ENCODE measurements around the gene PCDHGB4.
"Not testable (repeated sequence)": the region's sequence is repeated elsewhere in the genome, so short reads cannot be mapped to it uniquely, and the experiment has no call there.

Gene PCDHGB4

GRCh38 chr5:141402553-141403243, 15.2 kb downstream of the PCDHGB4 start, which contains the start of gene PCDHGA9:
TSS of gene PCDHGA9 (plus strand) at chr5:141402778. CDS start at chr5:141402953, 175 bp downstream.
- no peak for DNase-seq

DNA sequence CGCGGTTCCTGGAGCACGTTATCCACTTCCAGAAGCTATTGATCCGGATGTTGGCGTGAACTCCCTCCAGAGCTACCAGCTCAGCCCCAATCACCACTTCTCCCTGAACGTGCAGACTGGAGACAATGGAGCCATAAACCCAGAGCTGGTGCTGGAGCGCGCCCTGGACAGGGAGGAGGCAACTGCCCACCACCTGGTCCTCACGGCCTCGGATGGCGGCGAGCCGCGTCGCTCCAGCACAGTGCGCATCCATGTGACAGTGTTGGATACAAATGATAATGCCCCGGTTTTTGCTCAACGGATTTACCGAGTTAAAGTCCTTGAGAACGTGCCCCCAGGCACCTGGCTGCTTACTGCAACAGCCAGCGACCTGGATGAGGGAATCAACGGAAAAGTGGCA, 15.9 kb downstream of the PCDHGB4 start:
- DNase-seq: no peak

DNA sequence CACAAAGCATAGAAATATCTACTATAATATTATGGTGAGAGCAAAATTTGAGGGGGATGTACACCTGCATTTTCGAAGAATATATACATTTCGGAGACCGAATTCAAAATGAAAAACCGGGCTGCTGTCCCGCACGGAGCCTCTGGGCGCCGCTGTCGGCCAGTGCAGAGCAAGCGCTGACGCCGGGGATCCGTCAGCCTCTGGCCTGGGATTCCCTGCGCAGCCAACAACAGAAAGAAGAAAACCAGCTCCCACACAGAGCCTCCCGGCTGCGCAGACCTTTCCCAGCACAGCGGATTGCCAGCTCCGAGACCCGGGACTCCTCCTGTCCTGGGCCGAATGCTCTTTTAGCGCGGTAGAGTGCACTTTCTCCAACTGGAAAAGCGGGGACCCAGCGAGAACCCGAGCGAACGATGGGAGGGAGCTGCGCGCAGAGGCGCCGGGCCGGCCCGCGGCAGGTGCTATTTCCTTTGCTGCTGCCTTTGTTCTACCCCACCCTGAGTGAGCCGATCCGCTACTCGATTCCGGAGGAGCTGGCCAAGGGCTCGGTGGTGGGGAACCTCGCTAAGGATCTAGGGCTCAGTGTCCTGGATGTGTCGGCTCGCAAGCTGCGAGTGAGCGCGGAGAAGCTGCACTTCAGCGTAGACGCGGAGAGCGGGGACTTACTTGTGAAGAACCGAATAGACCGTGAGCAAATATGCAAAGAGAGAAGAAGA, 20.4 kb downstream of the PCDHGB4 start, which contains the start of gene PCDHGB6:
TSS of gene PCDHGB6 (plus strand) at position 232 of the 716 bp plus-strand sequence. CDS start at position 414, 182 bp downstream.
- DNase-seq: not testable (repeated sequence)

GRCh38 chr5:141409598-141410306, 22.3 kb downstream of the PCDHGB4 start:
- no peak for DNase-seq

- DNase-seq: no peak
These were observed 24.1 kb downstream of the PCDHGB4 start for GRCh38 chr5:141411575-141411974.

- DNase-seq: no peak
These were observed 25.5 kb downstream of the PCDHGB4 start, which contains the start of gene PCDHGA10 for GRCh38 chr5:141412854-141413539. TSS of gene PCDHGA10 (plus strand) at chr5:141412987. CDS start at chr5:141413176, 189 bp downstream.

GRCh38 chr5:141413540-141414069, 26.1 kb downstream of the PCDHGB4 start:
- no peak for DNase-seq

- not testable (repeated sequence) for DNase-seq
These were observed 27.2 kb downstream of the PCDHGB4 start for GRCh38 chr5:141414548-141415274.

DNA sequence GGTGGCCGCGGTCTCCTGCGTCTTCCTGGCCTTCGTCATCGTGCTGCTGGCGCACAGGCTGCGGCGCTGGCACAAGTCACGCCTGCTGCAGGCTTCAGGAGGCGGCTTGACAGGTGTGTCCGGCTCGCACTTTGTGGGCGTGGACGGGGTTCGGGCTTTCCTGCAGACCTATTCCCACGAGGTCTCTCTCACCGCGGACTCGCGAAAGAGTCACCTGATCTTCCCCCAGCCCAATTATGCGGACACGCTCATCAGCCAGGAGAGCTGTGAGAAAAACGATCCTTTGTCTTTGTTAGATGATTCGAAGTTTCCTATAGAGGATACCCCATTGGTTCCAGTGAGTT, 27.7 kb downstream of the PCDHGB4 start:
- not testable (repeated sequence) for DNase-seq

- DNase-seq: not testable (repeated sequence)
These were observed 30.1 kb downstream of the PCDHGB4 start, which contains the start of gene PCDHGB7 for GRCh38 chr5:141417494-141418172. TSS of gene PCDHGB7 (plus strand) at chr5:141417677. CDS start at chr5:141417860, 183 bp downstream.

DNA sequence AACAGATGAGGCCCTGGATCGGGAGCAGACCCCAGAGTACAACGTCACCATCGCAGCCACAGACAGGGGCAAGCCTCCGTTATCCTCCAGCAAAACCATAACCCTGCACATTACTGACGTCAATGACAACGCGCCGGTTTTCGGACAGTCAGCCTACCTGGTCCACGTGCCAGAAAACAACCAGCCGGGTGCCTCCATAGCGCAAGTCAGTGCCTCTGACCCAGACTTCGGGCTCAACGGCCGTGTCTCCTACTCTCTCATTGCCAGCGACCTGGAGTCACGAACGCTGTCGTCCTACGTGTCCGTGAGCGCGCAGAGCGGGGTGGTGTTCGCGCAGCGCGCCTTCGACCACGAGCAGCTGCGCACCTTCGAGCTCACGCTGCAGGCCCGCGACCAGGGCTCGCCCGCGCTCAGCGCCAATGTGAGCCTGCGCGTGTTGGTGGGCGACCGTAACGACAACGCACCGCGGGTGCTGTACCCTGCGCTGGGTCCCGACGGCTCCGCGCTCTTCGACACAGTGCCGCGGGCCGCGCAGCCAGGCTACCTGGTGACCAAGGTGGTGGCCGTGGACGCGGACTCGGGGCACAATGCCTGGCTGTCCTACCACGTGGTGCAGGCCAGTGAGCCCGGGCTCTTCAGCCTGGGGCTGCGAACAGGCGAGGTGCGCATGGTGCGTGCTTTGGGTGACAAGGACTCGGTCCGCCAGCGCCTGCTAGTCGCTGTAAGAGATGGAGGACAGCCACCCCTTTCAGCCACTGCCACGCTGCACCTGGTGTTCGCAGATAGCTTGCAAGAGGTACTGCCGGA, 31.8 kb downstream of the PCDHGB4 start:
- no peak for DNase-seq

GRCh38 chr5:141420855-141421488, 33.5 kb downstream of the PCDHGB4 start, which contains the start of gene PCDHGA11:
TSS of gene PCDHGA11 (plus strand) at chr5:141421051. CDS start at chr5:141421228, 177 bp downstream.
- DNase-seq: no peak

DNA sequence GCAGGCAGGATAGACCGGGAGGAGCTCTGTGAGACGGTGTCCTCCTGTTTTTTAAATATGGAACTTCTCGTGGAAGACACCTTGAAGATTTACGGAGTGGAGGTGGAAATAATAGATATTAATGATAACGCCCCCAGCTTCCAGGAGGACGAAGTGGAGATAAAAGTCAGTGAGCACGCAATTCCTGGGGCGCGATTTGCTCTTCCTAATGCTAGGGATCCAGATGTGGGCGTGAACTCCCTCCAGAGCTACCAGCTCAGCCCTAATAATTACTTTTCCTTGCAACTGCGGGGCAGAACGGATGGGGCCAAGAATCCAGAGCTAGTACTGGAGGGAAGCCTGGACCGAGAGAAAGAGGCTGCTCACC, 34.0 kb downstream of the PCDHGB4 start:
- no peak for DNase-seq

- no peak for DNase-seq
These were observed 35.3 kb downstream of the PCDHGB4 start for GRCh38 chr5:141422742-141423291.

GRCh38 chr5:141427783-141428426, 40.4 kb downstream of the PCDHGB4 start:
- no peak for DNase-seq

DNA sequence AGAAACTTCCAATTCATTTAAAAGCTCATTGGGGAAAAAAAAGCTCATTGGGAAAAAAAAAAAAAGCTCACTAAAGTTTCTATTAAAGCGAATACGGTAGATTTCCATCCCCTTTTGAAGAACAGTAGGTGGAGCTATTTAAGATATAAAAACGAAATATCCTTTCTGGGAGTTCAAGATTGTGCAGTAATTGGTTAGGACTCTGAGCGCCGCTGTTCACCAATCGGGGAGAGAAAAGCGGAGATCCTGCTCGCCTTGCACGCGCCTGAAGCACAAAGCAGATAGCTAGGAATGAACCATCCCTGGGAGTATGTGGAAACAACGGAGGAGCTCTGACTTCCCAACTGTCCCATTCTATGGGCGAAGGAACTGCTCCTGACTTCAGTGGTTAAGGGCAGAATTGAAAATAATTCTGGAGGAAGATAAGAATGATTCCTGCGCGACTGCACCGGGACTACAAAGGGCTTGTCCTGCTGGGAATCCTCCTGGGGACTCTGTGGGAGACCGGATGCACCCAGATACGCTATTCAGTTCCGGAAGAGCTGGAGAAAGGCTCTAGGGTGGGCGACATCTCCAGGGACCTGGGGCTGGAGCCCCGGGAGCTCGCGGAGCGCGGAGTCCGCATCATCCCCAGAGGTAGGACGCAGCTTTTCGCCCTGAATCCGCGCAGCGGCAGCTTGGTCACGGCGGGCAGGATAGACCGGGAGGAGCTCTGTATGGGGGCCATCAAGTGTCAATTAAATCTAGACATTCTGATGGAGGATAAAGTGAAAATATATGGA, 43.0 kb downstream of the PCDHGB4 start, which contains the start of gene PCDHGA12:
TSS of gene PCDHGA12 (plus strand) at position 176 of the 782 bp plus-strand sequence. CDS start at position 429, 253 bp downstream.
- DNase-seq: no peak

GRCh38 chr5:141431286-141431685, 43.8 kb downstream of the PCDHGB4 start:
- DNase-seq: no peak

DNA sequence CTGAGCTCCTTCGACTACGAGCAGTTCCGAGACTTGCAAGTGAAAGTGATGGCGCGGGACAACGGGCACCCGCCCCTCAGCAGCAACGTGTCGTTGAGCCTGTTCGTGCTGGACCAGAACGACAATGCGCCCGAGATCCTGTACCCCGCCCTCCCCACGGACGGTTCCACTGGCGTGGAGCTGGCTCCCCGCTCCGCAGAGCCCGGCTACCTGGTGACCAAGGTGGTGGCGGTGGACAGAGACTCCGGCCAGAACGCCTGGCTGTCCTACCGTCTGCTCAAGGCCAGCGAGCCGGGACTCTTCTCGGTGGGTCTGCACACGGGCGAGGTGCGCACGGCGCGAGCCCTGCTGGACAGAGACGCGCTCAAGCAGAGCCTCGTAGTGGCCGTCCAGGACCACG, 44.8 kb downstream of the PCDHGB4 start:
- not testable (repeated sequence) for DNase-seq
